ENCODE data around the gene CRYBA1. TPM values are rescaled to one million over a fixed set of nuclear protein-coding genes. Genes with fewer than 3 reads are reported as not detected.

Gene CRYBA1
- total and polyA plus RNA-seq, 2 of the 8 experiments (the other 6 are each of a cell fraction or from before 2014, with no cell fraction given): not detected

DNA sequence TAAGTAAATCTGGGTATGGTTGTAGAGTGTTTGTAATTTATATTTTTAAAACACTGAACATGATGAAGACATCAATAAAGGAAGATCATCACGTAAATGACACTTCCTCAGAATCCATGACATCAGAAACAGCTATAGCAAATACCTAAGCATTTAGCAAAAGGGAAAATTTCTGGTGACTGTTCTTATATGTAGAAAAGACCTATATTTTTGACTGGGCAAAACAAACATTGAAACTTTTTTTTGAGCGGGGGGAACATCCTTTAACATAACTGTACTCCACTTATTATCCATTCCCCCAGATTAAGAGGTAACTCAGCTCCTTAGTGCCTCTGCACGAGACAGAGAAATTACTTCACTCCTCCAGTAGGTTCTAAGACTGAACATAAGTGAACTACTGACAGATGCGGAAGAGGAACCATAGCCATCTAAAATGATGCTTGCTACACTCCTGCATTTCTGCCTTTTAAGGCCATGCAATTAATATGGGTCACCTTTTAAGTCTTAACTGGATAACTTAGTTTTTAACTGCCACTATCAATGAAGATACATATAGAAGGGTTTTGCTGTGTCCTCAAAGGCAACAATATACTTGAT is 9.4 kb downstream of the CRYBA1 start:
- H3K4me2 ChIP-seq (ENCODE audit: insufficient read depth in 1 of 2, low read depth in 2 of 2, low read length in 2 of 2): no peak overlapping the region
- FAIRE-seq: no peak
- peaks cover 0 to 17% of the 10 kb centered on the region in 2 experiments for H4K20me1 ChIP-seq (replicated peaks in 1 of 2; ENCODE audit: control insufficient read depth in 1 of 2, insufficient read depth in 2 of 2, low read length in 2 of 2)
- TF ChIP-seq, protein P1, sequence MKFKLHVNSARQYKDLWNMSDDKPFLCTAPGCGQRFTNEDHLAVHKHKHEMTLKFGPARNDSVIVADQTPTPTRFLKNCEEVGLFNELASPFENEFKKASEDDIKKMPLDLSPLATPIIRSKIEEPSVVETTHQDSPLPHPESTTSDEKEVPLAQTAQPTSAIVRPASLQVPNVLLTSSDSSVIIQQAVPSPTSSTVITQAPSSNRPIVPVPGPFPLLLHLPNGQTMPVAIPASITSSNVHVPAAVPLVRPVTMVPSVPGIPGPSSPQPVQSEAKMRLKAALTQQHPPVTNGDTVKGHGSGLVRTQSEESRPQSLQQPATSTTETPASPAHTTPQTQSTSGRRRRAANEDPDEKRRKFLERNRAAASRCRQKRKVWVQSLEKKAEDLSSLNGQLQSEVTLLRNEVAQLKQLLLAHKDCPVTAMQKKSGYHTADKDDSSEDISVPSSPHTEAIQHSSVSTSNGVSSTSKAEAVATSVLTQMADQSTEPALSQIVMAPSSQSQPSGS (IDR thresholded peaks at IDR 0.05; ENCODE audit: low read length): no peak
- TF ChIP-seq YY1 (IDR thresholded peaks at IDR 0.05; ENCODE audit: low read depth, low read length) (no peak), TAF1 (IDR thresholded peaks at IDR 0.05; ENCODE audit: low read depth, low read length) (no peak), KDM1A (IDR thresholded peaks at IDR 0.05; ENCODE audit: borderline replicate concordance, low read length) (no peak), TCF12 (IDR thresholded peaks at IDR 0.05; ENCODE audit: low read depth, low read length) (no peak), RBBP5 (IDR thresholded peaks at IDR 0.05; ENCODE audit: borderline replicate concordance, low read depth, low read length) (no peak), BRCA1 (IDR thresholded peaks at IDR 0.05; ENCODE audit: low read depth, low read length) (no peak), ZNF274 (IDR thresholded peaks at IDR 0.05; ENCODE audit: borderline replicate concordance, extremely low read depth, low read length) (no peak), MAFK (IDR thresholded peaks at IDR 0.05; ENCODE audit: low read depth, low read length) (no peak), JUN (IDR thresholded peaks at IDR 0.05; ENCODE audit: low read depth, low read length) (no peak), SRF (IDR thresholded peaks at IDR 0.05; ENCODE audit: low read depth, low read length) (no peak), EP300 (IDR thresholded peaks at IDR 0.05; ENCODE audit: borderline replicate concordance in 1 of 2, low read depth in 2 of 2, low read length in 2 of 2) (no peak)

More for the DNA sequence above, 9.4 kb downstream of the CRYBA1 start:
- Histone ChIP-seq H2BK120ac (replicated peaks; ENCODE audit: low read depth, low read length) (no peak overlapping the region), H2BK12ac (ENCODE audit: low read depth, low read length) (no peak overlapping the region), H3K4me3 (ENCODE audit: extremely low read depth in 1 of 4, insufficient read depth in 2 of 4, low read depth in 3 of 4, low read length in 4 of 4) (no peak overlapping the region), H3K27ac (ENCODE audit: low read depth, low read length) (no peak overlapping the region), H2BK20ac (ENCODE audit: low read length) (no peak overlapping the region), H2BK15ac (ENCODE audit: low read length) (no peak overlapping the region), H3K4me1 (replicated peaks in 1 of 4; ENCODE audit: control insufficient read depth in 3 of 4, insufficient read depth in 4 of 4, low read length in 3 of 4) (peaks cover 0 to 3% (median 0%) of the 10 kb centered on the region in 4 experiments; a peak in 1 of 7 replicates), H2AK5ac (ENCODE audit: low read depth, low read length) (no peak overlapping the region), H3K79me2 (ENCODE audit: control insufficient read depth in 1 of 2, insufficient read depth in 2 of 2, low read length in 2 of 2) (peaks cover 0 to 7% of the 10 kb centered on the region in 2 experiments; a peak in 1 of 4 replicates), H4K91ac (replicated peaks; ENCODE audit: insufficient read length, low read length) (no peak overlapping the region), H3K18ac (ENCODE audit: extremely low read depth, low read length) (no peak overlapping the region), H4K5ac (ENCODE audit: insufficient read length, low read depth, low read length) (no peak overlapping the region), H3K36me3 (ENCODE audit: control insufficient read depth in 2 of 4, insufficient read depth in 4 of 4, low read length in 3 of 4) (peaks cover 0 to 28% (median 6%) of the 10 kb centered on the region in 4 experiments; a peak in 3 of 8 replicates), H3K23me2 (ENCODE audit: low read depth, low read length) (no peaks in the 10 kb centered on the region), H3K27me3 (replicated peaks in 1 of 4; ENCODE audit: control insufficient read depth in 3 of 4, extremely low read depth in 1 of 4, insufficient read depth in 3 of 4, low read length in 3 of 4) (no peaks in the 10 kb centered on the region), H3K23ac (ENCODE audit: insufficient read length) (no peak overlapping the region), H2AFZ (ENCODE audit: low read length) (no peak overlapping the region), H3K14ac (ENCODE audit: insufficient read length) (no peak overlapping the region), H2BK5ac (ENCODE audit: low read depth, low read length) (no peak overlapping the region), H3K9me3 (ENCODE audit: insufficient read depth in 2 of 2, low read depth in 1 of 2, low read length in 1 of 2) (no peaks in the 10 kb centered on the region), H3K4ac (replicated peaks; ENCODE audit: insufficient read length, low read depth, low read length) (no peak overlapping the region), H3K9ac (replicated peaks in 1 of 4; ENCODE audit: extremely low read depth in 1 of 4, low read depth in 3 of 4, low read length in 3 of 4) (no peak overlapping the region), H3K56ac (replicated peaks; ENCODE audit: insufficient read length, low read depth, low read length) (no peak overlapping the region), H3K79me1 (ENCODE audit: low read depth, low read length) (no peaks in the 10 kb centered on the region), H4K8ac (ENCODE audit: extremely low read depth, insufficient read depth, low read length) (no peak overlapping the region)
- no peak for DNase-seq (ENCODE audit: low read depth in 1 of 2, low spot score in 2 of 2)
- ChIA-PET POLR2A (ENCODE audit: partially characterized antibody) (interaction anchor here (1.0 to 4.3 kb wide), 8 partner anchors 11 to 336 kb away, joined by 3 to 27 read pairs (median 4); partner anchors contain the start of genes ANKRD13B and NUFIP2), CTCF (ENCODE audit: partially characterized antibody) (interaction anchor here (0.9 to 4.4 kb wide), 9 partner anchors 12 to 457 kb away, joined by 3 to 22 read pairs (median 3); no protein-coding TSS in a partner anchor)
- 88% methylated on average over 4 of the region's 4 CpGs; no CpG with 5 or more reads in 1 of the 2 experiments for WGBS, 2 experiments (ENCODE audit: extremely low coverage in 1 of 2, insufficient coverage in 1 of 2, insufficient read length in 1 of 2, insufficient replicate concordance in 2 of 2, low coverage in 1 of 2, low lambda C conversion rate in 2 of 2, missing lambda C conversion rate in 1 of 2)
